ENCODE data around the gene TLE1.
"Not testable (repeated sequence)": the region's sequence is repeated elsewhere in the genome, so short reads cannot be mapped to it uniquely, and the experiment has no call there.

The TLE1 gene

GRCh38 chr9:81616141-81616540 is 73.2 kb downstream of the TLE1 start:
- no peak overlapping the region for H3K4me3 ChIP-seq
- H3K36me3 ChIP-seq: peaks cover 87% of the 10 kb centered on the region
- H3K4me1 ChIP-seq: peaks cover 40% of the 10 kb centered on the region
- no peak for TF ChIP-seq Cebpa-rat (IDR thresholded peaks at IDR 0.05)
- no peaks in the 10 kb centered on the region for H3K27me3 ChIP-seq
- H3K9ac ChIP-seq: no peak overlapping the region
- no peak overlapping the region for H3K27ac ChIP-seq
- H3K4me2 ChIP-seq: no peak overlapping the region
- peaks cover 9% of the 10 kb centered on the region; the same call in 1 of the 2 replicates for H4K20me1 ChIP-seq
- peaks cover 5% of the 10 kb centered on the region; the same call in 1 of the 2 replicates for H3K9me3 ChIP-seq

- Histone ChIP-seq H3K9ac (no peak overlapping the region), H3K36me3 (peaks cover 95% of the 10 kb centered on the region), H3K27me3 (no peaks in the 10 kb centered on the region), H3K4me3 (no peak overlapping the region), H3K9me3 (peaks cover 5% of the 10 kb centered on the region; the same call in 1 of the 2 replicates), H3K4me2 (peak overlapping the region; percentile 16; the same call in 1 of the 2 replicates), H3K4me1 (peaks cover 40% of the 10 kb centered on the region), H3K27ac (no peak overlapping the region), H4K20me1 (0 out of 2 replicates have a peak, but pooled peaks cover 1% of the 10 kb centered on the region)
- TF ChIP-seq Cebpa-rat (IDR thresholded peaks at IDR 0.05): no peak
Observed at GRCh38 chr9:81614335-81614734, 75.0 kb downstream of the TLE1 start.

DNA sequence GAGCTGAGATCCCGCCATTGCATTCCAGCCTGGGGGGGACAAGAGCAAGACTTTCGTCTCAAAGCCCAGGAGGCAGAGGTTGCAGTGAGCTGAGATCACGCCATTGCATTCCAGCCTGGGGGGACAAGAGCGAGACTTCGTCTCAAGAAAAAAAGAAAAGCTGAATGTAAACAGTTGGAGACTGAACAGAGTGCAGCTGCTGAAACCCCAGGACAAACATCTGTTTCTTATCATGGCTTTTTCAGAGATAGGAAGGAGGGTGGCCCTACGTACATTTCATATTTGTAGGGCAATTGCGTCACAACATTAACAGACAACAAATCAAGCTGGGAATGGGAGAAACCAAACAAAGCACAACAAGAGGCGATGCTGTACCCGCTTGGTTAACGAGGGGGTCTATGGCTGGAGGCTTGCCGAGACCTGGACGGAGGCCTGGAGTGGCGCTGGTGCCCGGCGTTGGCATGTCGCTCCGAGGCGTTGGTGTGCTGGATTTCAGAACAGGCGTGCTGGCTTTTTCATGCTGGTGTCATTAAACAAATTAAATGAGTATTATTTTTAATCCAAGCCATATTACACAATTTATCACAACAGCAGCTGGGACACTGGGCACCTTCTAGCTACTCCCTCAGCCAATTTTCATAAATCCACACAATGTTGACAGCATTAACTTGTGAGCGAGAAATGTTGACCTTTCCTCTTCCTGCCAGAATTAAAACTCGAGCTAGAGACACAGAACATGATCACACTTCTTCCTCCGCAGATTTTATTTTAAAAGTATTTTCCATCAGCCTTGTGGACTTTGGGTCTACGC is 76.1 kb downstream of the TLE1 start:
- Histone ChIP-seq H3K9me3 (peaks cover 5% of the 10 kb centered on the region; the same call in 1 of the 2 replicates), H3K36me3 (peaks cover 94% of the 10 kb centered on the region), H3K9ac (no peak overlapping the region), H3K27me3 (no peaks in the 10 kb centered on the region), H4K20me1 (no peaks in the 10 kb centered on the region), H3K4me1 (peaks cover 47% of the 10 kb centered on the region), H3K4me2 (no peak overlapping the region), H3K27ac (no peak overlapping the region), H3K4me3 (no peak overlapping the region)
- TF ChIP-seq Cebpa-rat (IDR thresholded peaks at IDR 0.05): no peak

DNA sequence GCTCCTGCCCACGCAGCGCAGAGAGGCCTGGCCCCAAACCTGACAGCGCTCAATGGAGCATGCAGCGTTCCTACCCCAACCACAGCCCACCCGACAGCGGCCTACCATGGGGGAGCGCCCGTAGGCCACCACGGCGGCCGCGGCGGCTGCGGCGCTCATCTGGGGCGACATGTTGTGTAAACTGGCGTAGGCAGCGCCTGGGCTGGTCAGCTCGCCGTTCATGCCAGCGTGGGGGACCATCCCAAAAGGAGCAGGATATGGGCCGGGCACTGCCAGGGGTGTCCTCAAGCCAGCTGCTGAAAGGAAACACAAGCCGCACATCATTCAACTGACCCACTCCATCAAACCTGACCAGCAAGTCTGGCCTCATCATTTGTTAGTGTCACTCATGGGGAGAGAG is 77.7 kb downstream of the TLE1 start:
- Histone ChIP-seq H3K27me3 (no peaks in the 10 kb centered on the region), H3K9ac (no peak overlapping the region), H3K27ac (no peak overlapping the region), H4K20me1 (no peaks in the 10 kb centered on the region), H3K4me2 (no peak overlapping the region), H3K9me3 (peaks cover 10% of the 10 kb centered on the region; the same call in 1 of the 2 replicates), H3K36me3 (peaks cover 95% of the 10 kb centered on the region), H3K4me3 (no peak overlapping the region), H3K4me1 (peaks cover 46% of the 10 kb centered on the region)
- TF ChIP-seq Cebpa-rat (IDR thresholded peaks at IDR 0.05): no peak

GRCh38 chr9:81610740-81611107 is 78.6 kb downstream of the TLE1 start:
- H4K20me1 ChIP-seq: no peaks in the 10 kb centered on the region
- H3K9ac ChIP-seq: no peak overlapping the region
- H3K9me3 ChIP-seq: peaks cover 13% of the 10 kb centered on the region; the same call in 1 of the 2 replicates
- H3K27me3 ChIP-seq: no peaks in the 10 kb centered on the region
- TF ChIP-seq Cebpa-rat (IDR thresholded peaks at IDR 0.05): no peak
- H3K27ac ChIP-seq: no peak overlapping the region
- H3K36me3 ChIP-seq: peaks cover 91% of the 10 kb centered on the region
- H3K4me1 ChIP-seq: peaks cover 46% of the 10 kb centered on the region
- H3K4me2 ChIP-seq: peak overlapping the region; percentile 66
- no peak overlapping the region for H3K4me3 ChIP-seq

GRCh38 chr9:81609782-81610739 is 79.3 kb downstream of the TLE1 start:
- TF ChIP-seq Cebpa-rat (IDR thresholded peaks at IDR 0.05): no peak
- H3K27me3 ChIP-seq: no peaks in the 10 kb centered on the region
- peak overlapping the region; percentile 66 for H3K4me2 ChIP-seq
- H3K36me3 ChIP-seq: peaks cover 88% of the 10 kb centered on the region
- no peak overlapping the region for H3K9ac ChIP-seq
- peaks cover 46% of the 10 kb centered on the region for H3K4me1 ChIP-seq
- no peak overlapping the region for H3K4me3 ChIP-seq
- no peaks in the 10 kb centered on the region for H4K20me1 ChIP-seq
- peak overlapping the region; percentile 50; the same call in 1 of the 2 replicates for H3K27ac ChIP-seq
- peaks cover 8% of the 10 kb centered on the region; the same call in 1 of the 2 replicates for H3K9me3 ChIP-seq

- H3K4me3 ChIP-seq: no peak overlapping the region
- peaks cover 39% of the 10 kb centered on the region for H3K4me1 ChIP-seq
- H3K9ac ChIP-seq: no peak overlapping the region
- H3K36me3 ChIP-seq: peaks cover 88% of the 10 kb centered on the region
- no peak for TF ChIP-seq Cebpa-rat (IDR thresholded peaks at IDR 0.05)
- H3K4me2 ChIP-seq: no peak overlapping the region
- H3K9me3 ChIP-seq: peaks cover 8% of the 10 kb centered on the region; the same call in 1 of the 2 replicates
- no peak overlapping the region for H3K27ac ChIP-seq
- no peaks in the 10 kb centered on the region for H4K20me1 ChIP-seq
- H3K27me3 ChIP-seq: no peaks in the 10 kb centered on the region
Observed at GRCh38 chr9:81608289-81608657, 81.1 kb downstream of the TLE1 start.

GRCh38 chr9:81607593-81608288 is 81.6 kb downstream of the TLE1 start:
- no peak overlapping the region for H3K4me2 ChIP-seq
- H3K4me1 ChIP-seq: peaks cover 39% of the 10 kb centered on the region
- H3K27me3 ChIP-seq: no peaks in the 10 kb centered on the region
- H3K9me3 ChIP-seq: peaks cover 8% of the 10 kb centered on the region; the same call in 1 of the 2 replicates
- H3K36me3 ChIP-seq: peaks cover 88% of the 10 kb centered on the region
- no peak overlapping the region for H3K4me3 ChIP-seq
- no peak overlapping the region for H3K27ac ChIP-seq
- H4K20me1 ChIP-seq: no peaks in the 10 kb centered on the region
- no peak for TF ChIP-seq Cebpa-rat (IDR thresholded peaks at IDR 0.05)
- no peak overlapping the region for H3K9ac ChIP-seq

DNA sequence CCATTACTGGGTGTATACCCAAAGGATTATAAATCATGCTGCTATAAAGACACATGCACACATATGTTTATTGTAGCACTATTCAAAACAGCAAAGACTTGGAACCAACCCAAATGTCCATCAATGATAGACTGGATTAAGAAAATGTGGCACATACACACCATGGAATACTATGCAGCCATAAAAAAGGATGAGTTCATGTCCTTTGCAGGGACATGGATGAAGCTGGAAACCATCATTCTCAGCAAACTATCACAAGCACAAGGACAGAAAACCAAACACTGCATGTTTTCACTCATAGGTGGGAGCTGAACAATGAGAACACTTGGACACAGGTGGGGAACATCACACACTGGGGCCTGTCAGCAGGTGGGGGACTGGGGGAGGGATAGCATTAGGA is 83.1 kb downstream of the TLE1 start:
- not testable (repeated sequence) for H3K9me3 ChIP-seq, H4K20me1 ChIP-seq, H3K27ac ChIP-seq, H3K27me3 ChIP-seq, H3K4me2 ChIP-seq, H3K4me3 ChIP-seq, H3K9ac ChIP-seq
- Histone ChIP-seq H3K4me1 (peaks cover 34% of the 10 kb centered on the region), H3K36me3 (peaks cover 87% of the 10 kb centered on the region)

Measured in BLaER1 (cell line).